Measurements from ENCODE around the gene NOTCH4.
"Not testable (repeated sequence)": the region's sequence is repeated elsewhere in the genome, so short reads cannot be mapped to it uniquely, and the experiment has no call there.

The NOTCH4 gene

GRCh38 chr6:32194388-32194787 lies 29.5 kb downstream of the NOTCH4 start:
- DNase-seq (ENCODE audit: low read depth in 2 of 2) = no peak

GRCh38 chr6:32193096-32193495 lies 30.8 kb downstream of the NOTCH4 start:
- not testable (repeated sequence) for DNase-seq (ENCODE audit: low read depth in 2 of 2)

GRCh38 chr6:32192608-32193039 lies 31.2 kb downstream of the NOTCH4 start, which contains the start of gene GPSM3:
Gene GPSM3 (minus strand): TSS chr6:32192643. CDS start chr6:32192513, 130 bp downstream.
- DNase-seq (ENCODE audit: low read depth in 2 of 2) = peak in 1 of 2 donors; percentile 48

GRCh38 chr6:32191696-32192607 lies 31.9 kb downstream of the NOTCH4 start:
- DNase-seq (ENCODE audit: low read depth in 2 of 2) = no peak

GRCh38 chr6:32190911-32191677 lies 32.8 kb downstream of the NOTCH4 start:
- DNase-seq (ENCODE audit: low read depth in 2 of 2) = no peak

GRCh38 chr6:32190054-32190851 lies 33.6 kb downstream of the NOTCH4 start, which contains the start of gene PBX2:
Gene PBX2 (minus strand): TSS chr6:32190202. CDS start chr6:32189915, 287 bp downstream.
- DNase-seq (ENCODE audit: low read depth in 2 of 2) = peak; percentile 68 to 86

GRCh38 chr6:32189742-32190053 lies 34.2 kb downstream of the NOTCH4 start:
- DNase-seq (ENCODE audit: low read depth in 2 of 2) = no peak

GRCh38 chr6:32189069-32189741 lies 34.7 kb downstream of the NOTCH4 start:
- no peak for DNase-seq (ENCODE audit: low read depth in 2 of 2)

- DNase-seq (ENCODE audit: low read depth in 2 of 2) = no peak
These were observed 35.3 kb downstream of the NOTCH4 start for GRCh38 chr6:32188381-32189068.

GRCh38 chr6:32187725-32188380 lies 36.0 kb downstream of the NOTCH4 start:
- not testable (repeated sequence) for DNase-seq (ENCODE audit: low read depth in 2 of 2)

- DNase-seq (ENCODE audit: low read depth in 2 of 2) = no peak
These were observed 36.7 kb downstream of the NOTCH4 start for GRCh38 chr6:32187009-32187709.

GRCh38 chr6:32186151-32186840 lies 37.6 kb downstream of the NOTCH4 start:
- not testable (repeated sequence) for DNase-seq (ENCODE audit: low read depth in 2 of 2)

GRCh38 chr6:32185681-32186131 lies 38.2 kb downstream of the NOTCH4 start:
- peak; percentile 40 to 58 for DNase-seq (ENCODE audit: low read depth in 2 of 2)

- DNase-seq (ENCODE audit: low read depth in 2 of 2) = no peak
These were observed 39.7 kb downstream of the NOTCH4 start, which contains the start of gene AGER for GRCh38 chr6:32184084-32184640. Gene AGER (minus strand): TSS chr6:32184253. CDS start chr6:32184222, 31 bp downstream.

- DNase-seq (ENCODE audit: low read depth in 2 of 2) = no peak
These were observed 40.3 kb downstream of the NOTCH4 start for GRCh38 chr6:32183483-32184083.

GRCh38 chr6:32183030-32183429 lies 40.8 kb downstream of the NOTCH4 start:
- no peak for DNase-seq (ENCODE audit: low read depth in 2 of 2)

- DNase-seq (ENCODE audit: low read depth in 2 of 2) = no peak
These were observed 41.3 kb downstream of the NOTCH4 start for GRCh38 chr6:32182555-32182981.
